AG10803 (cell line): ENCODE data around the gene AGAP3.

Experiments
- DNase-seq: peaks from one replicate; pipeline ENCODE4 v3.0.0; 2010; ENCODE audit warnings: low read depth
- H3K4me3 ChIP-seq: 2 replicates; pipeline ENCODE4 v1.5.1; 2011; ENCODE audit warnings: mild to moderate bottlenecking, low read length, control low read depth
- CTCF ChIP-seq: conservative IDR thresholded peaks from 2 replicates; pipeline ENCODE4 v1.5.1; 2011; ENCODE audit warnings: mild to moderate bottlenecking, low read length, control low read depth, inconsistent platforms

The AGAP3 gene

GRCh38 chr7:151135866-151136843 lies 49.9 kb downstream of the AGAP3 start:
- no peak for TF ChIP-seq CTCF

GRCh38 chr7:151137076-151137675 lies 50.9 kb downstream of the AGAP3 start:
- DNase-seq = no peak
- no peak for TF ChIP-seq CTCF
- H3K4me3 ChIP-seq = no peak overlapping the region

More at GRCh38 chr7:151135866-151136843, 49.9 kb downstream of the AGAP3 start:
- no peak for DNase-seq
- no peak overlapping the region for H3K4me3 ChIP-seq

GRCh38 chr7:151137791-151138152 lies 51.5 kb downstream of the AGAP3 start:
- DNase-seq = no peak
- H3K4me3 ChIP-seq = no peak overlapping the region
- TF ChIP-seq CTCF = no peak

GRCh38 chr7:151138153-151138851 lies 52.0 kb downstream of the AGAP3 start:
- H3K4me3 ChIP-seq = no peak overlapping the region
- DNase-seq = no peak
- TF ChIP-seq CTCF = no peak

- no peak for TF ChIP-seq CTCF
- no peak overlapping the region for H3K4me3 ChIP-seq
- DNase-seq = no peak
Observed at GRCh38 chr7:151139071-151139790, 53.0 kb downstream of the AGAP3 start.

- TF ChIP-seq CTCF = no peak
- no peak for DNase-seq
- H3K4me3 ChIP-seq = no peak overlapping the region
Observed at GRCh38 chr7:151139791-151140190, 53.5 kb downstream of the AGAP3 start.
